Right lobe of liver (tissue), 4 donors: ENCODE measurements around the gene AGK.

Source experiments
- POLR2A ChIP-seq: fragments of 450-650 bp; IDR thresholded peaks from one replicate; pipeline ENCODE4 v1.6.1; 2017; ENCODE audit warnings: antibody characterized with exemption, mild to moderate bottlenecking
- TF ChIP-seq, protein P1 (sequence below), 4 donors: fragments of 200-600 bp in 3 of 4; fragments of 450-650 bp in 1 of 4; IDR thresholded peaks; one replicate each; pipeline versions ENCODE4 v1.5.1 to v1.8.0; 2016 to 2022; ENCODE audit warnings: antibody characterized with exemption in 4 of 4, mild to moderate bottlenecking in 2 of 4
- donor health status: DM: no; HTN: no; CAD: no.
- donor health status: DM: no; HTN: no; CAD: no.
- donor health status: DM: no; HTN: yes; CAD: no.

DNA sequence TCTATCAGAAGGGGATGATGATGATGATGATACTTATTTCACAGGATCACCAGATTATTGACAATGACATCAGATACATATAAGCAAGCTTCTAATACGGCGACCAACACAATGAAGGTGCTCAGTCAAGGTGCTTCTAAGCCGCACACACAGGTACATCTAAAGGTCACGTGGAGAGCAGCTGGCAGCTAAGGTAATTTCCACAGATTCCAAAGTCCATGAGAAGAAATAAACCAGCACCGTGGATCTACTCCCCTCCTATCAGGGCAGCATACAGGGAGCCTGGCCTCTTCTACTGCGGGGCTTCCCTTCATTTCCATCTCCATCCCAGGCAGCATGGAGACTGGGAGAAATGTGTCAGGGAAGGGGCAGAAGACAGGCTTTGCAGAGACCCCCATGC, 113.2 kb downstream of the AGK start:
- no peak for TF ChIP-seq POLR2A
- TF ChIP-seq, protein P1, sequence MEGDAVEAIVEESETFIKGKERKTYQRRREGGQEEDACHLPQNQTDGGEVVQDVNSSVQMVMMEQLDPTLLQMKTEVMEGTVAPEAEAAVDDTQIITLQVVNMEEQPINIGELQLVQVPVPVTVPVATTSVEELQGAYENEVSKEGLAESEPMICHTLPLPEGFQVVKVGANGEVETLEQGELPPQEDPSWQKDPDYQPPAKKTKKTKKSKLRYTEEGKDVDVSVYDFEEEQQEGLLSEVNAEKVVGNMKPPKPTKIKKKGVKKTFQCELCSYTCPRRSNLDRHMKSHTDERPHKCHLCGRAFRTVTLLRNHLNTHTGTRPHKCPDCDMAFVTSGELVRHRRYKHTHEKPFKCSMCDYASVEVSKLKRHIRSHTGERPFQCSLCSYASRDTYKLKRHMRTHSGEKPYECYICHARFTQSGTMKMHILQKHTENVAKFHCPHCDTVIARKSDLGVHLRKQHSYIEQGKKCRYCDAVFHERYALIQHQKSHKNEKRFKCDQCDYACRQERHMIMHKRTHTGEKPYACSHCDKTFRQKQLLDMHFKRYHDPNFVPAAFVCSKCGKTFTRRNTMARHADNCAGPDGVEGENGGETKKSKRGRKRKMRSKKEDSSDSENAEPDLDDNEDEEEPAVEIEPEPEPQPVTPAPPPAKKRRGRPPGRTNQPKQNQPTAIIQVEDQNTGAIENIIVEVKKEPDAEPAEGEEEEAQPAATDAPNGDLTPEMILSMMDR (IDR thresholded peaks at IDR 0.05), result no peak
